Measurements from ENCODE around the gene SNX33. TPM values are rescaled to one million over a fixed set of nuclear protein-coding genes. Genes with fewer than 3 reads are reported as not detected.
"Not testable (repeated sequence)": the region's sequence is repeated elsewhere in the genome, so short reads cannot be mapped to it uniquely, and the experiment has no call there.

The SNX33 gene
- total RNA-seq, 2 donors from 2014 or later: 2.6 to 12.1 TPM

DNA sequence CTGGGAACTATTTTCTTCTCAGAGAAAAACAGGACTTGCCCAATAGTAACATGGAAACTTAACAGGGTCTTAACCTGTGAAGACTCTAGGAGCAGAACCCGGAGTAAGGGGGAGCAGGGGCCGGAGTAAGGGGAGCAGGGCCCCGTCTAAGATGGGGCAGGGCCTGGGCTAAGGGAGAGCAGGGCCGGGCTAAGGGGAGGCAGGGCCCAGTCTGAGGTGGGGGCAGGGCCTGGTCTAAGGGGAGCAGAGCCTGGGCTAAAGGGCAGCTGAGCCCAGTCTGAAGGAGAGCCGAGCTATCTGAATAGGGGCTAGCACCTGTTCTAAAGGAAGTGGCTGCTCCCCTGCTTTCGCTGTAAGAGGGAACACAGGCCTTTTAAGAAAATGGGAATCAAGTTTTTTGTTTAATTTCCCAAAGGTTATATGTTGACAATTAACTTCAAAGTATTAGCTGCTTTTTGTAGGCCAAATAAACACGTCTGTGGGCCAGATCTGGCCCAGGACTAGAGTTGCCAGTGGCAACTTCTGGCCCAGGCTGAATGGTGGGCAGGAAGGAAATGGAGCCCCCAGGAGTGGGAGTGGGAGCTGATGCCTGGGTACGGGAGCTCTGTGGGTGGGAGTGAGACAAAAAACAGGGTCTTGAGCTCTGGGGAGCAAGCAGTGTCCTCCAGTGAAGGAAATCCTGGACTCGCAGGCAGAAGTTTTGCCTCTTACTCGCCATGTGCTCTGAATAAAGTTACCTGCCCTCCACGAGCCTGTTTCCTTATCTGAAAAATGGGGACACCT is 32.5 kb downstream of the SNX33 start:
- H3K9me3 Mint-ChIP-seq: no peaks in the 10 kb centered on the region
- no peaks in the 10 kb centered on the region for H3K27me3 Mint-ChIP-seq
- no peaks in the 10 kb centered on the region for H3K36me3 Mint-ChIP-seq (ENCODE audit: low read depth)
- H3K4me3 Mint-ChIP-seq: no peak overlapping the region
- ATAC-seq (replicated peaks): no peak
- H3K4me1 Mint-ChIP-seq: no peaks in the 10 kb centered on the region
- H3K27ac Mint-ChIP-seq: peak overlapping the region; percentile 29

DNA sequence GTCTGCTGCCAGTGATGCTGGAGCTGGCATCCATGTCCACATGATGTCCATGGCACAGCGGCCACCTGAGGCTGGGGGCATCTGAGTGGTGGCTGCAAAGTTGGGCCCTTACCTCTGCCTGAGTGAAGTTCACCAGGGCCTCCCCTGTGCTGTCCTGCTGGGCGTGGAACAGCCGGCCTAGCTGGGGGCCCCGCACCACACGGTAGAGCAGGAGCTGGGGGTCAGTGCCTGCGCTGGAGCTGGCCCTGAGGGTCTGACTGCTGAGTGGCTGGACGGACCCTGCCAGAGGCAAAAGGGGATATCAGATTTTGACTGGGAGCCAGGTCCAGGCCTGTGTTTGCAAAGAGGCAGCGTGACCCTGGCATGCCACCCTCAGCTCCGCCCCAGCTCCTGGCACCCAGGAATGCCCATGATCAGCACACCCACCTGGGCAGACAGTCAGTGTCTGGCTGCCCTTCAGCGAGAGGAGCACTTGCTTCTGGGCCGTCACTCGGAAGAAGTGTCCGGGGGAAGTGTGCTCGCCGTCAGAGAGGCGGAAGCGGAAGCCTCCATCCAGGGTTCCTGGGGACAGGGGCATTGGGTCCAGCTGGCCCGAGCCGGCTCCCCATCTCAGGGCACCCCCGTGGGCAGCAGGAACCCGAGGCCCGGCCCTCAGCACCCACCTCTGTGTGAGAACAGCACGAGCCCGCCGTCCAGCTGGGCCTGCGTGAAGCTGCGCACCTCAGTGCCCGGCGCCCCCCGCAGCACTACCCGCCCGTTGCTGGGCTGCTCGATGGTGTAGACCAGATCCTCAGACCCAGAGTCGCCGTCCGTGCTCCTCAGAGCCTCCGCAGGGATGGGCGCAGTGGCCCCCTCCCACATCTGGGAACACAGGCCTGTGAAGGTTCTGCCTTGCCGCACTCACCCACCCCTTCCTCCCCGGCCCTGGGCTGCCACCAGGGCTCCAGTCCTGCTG is 34.7 kb downstream of the SNX33 start:
- no peaks in the 10 kb centered on the region for H3K9me3 Mint-ChIP-seq
- no peak overlapping the region for H3K27ac Mint-ChIP-seq
- no peaks in the 10 kb centered on the region for H3K36me3 Mint-ChIP-seq (ENCODE audit: low read depth)
- ATAC-seq (replicated peaks): no peak
- H3K4me3 Mint-ChIP-seq: no peak overlapping the region
- no peaks in the 10 kb centered on the region for H3K4me1 Mint-ChIP-seq
- H3K27me3 Mint-ChIP-seq: no peaks in the 10 kb centered on the region

DNA sequence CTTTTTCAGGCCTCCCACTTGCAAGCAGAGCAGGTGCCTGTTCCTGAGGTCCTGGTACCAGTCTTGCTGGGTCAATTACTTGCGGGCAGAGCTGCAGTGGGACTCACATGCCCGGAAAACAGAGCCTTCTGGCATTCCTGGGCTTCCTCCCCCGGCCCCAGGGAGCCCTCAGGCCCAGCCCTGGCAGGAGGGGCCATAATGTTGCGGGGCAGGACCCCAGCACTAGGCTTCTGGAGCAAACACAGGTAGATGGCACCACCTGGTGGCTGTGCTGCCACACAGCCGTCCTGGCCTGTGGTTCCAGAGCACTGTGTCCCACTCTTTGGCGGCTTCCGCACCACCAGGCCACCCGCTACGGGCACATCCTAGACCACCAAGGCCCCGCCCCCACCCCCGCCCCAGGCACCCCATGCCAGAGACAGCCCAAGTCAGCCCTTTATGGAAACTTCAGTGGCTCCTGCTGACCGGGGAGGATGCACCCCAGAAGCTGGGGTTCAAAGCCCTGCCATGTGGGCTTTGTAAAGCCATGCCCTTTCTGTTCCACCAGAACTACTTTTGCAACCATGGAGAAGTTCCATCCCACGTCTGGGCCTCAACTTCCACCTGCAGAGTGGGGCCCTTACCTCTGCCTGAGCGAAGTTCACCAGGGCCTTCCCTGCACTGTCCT is 36.1 kb downstream of the SNX33 start:
- peak; percentile 85 for ATAC-seq (replicated peaks)
- not testable (repeated sequence) for H3K4me3 Mint-ChIP-seq; H3K36me3 Mint-ChIP-seq (ENCODE audit: low read depth); H3K27ac Mint-ChIP-seq; H3K4me1 Mint-ChIP-seq; H3K9me3 Mint-ChIP-seq; H3K27me3 Mint-ChIP-seq

DNA sequence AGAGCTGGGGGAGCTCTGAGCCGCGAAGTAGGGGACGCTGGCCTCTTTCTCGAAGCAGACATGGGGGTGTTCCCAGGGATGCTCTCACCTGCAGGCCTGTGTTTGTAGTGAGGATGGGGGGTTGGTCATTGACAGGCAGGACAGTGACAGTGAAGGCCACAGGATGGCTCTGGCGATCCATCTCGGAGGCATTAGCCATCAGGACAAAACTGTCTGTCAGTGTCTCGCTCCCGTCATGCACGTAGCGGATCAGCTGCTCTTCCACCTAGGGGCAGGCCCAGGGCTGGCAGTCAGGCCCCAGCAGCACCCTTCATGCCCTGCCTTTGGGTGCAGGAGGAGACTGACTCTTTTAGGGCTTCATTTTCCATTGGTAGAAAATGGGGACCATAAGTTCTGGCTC is 36.9 kb downstream of the SNX33 start:
- Mint-ChIP-seq H3K27ac (no peak overlapping the region), H3K4me1 (no peaks in the 10 kb centered on the region), H3K27me3 (no peaks in the 10 kb centered on the region), H3K36me3 (ENCODE audit: low read depth) (no peaks in the 10 kb centered on the region), H3K4me3 (no peak overlapping the region), H3K9me3 (no peaks in the 10 kb centered on the region)
- ATAC-seq (replicated peaks): no peak

DNA sequence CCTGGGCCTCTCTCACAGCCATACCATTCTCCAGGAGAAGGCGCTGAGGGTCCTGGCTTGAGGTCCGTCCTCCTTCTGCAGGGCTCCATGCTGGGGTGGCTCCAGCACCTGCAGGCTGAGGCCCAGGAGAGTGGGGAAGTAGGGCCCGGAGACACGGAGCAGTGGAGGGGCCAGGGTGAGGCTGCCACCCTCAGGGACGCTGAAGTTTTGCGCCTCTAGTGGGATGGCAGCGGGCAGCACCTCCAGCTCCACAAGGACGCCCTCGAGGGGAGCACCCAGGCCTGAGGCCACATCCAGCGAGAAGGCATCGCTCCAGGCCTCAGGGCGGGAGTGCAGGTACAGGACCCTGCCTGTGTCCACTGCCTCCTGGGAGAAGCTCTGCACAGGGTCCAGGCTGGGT is 37.5 kb downstream of the SNX33 start:
- Mint-ChIP-seq H3K27me3 (no peaks in the 10 kb centered on the region), H3K4me1 (no peaks in the 10 kb centered on the region)
- no peak for ATAC-seq (replicated peaks)

DNA sequence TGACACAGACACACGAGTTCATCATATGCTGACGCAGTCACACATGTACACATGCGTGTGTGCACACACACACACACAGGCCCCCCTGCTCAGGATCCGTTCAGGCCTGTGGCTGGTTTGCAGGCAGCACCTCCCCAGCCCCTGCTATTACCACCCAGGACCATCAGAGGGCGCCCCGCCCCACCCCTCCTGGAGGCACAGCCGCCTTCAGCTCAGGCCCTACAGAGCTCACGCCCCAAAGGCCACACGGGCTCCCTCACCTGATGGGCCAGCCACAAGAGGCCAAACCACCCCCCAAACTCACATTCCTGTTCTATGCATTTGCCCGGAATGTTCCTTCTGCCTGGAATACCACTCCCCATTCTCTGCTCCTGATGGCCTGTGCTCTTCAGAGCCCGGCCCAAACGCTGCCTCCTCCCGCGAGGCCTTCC is 38.5 kb downstream of the SNX33 start:
- H3K27me3 Mint-ChIP-seq, H3K27ac Mint-ChIP-seq, H3K4me1 Mint-ChIP-seq: not testable (repeated sequence)

More for the DNA sequence above, 37.5 kb downstream of the SNX33 start:
- no peaks in the 10 kb centered on the region for H3K9me3 Mint-ChIP-seq
- no peak overlapping the region for H3K27ac Mint-ChIP-seq
- H3K36me3 Mint-ChIP-seq (ENCODE audit: low read depth): no peaks in the 10 kb centered on the region
- H3K4me3 Mint-ChIP-seq: no peak overlapping the region

DNA sequence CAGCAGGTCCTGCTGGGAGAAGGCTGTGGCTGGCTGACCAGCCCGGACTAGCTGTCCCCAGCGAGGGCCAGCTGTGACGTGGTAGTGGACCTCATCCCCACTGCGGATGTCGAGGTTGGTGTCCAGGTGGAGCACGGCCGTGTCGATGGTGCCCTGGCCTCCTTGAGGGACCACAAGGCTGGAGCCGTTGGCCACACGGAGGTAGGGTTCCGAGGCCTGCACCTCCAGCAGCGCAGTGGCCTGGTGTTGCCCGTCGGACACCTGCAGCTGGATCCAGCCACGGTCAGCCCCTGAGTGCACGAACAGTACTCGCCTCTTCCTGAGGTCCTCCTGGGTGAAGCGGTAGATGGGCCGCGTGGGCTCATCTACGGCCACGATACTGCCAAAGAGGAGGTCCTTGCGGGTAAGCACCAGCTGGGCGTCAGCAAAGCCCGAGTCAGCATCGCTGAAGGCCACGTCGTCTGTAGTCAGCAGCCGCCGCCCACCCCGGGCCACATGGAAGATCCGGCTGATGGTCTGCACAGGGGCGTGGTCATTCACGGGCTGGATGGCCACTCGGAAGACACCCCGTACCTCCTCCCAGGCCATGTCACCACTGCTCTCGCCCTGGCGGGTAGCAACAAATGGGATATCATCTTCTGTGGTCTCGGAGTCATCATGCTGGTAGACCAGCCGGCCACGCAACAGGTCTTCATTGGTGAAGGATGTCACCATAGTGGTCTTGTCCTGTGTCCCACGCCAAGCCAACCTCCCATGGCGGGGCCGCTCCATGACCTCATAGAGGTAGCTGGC is 40.0 kb downstream of the SNX33 start:
- Mint-ChIP-seq H3K9me3 (no peaks in the 10 kb centered on the region), H3K27ac (no peak overlapping the region), H3K36me3 (ENCODE audit: low read depth) (no peaks in the 10 kb centered on the region), H3K4me3 (no peak overlapping the region), H3K4me1 (no peaks in the 10 kb centered on the region), H3K27me3 (peaks cover 6% of the 10 kb centered on the region)
- no peak for ATAC-seq (replicated peaks)

More for the DNA sequence above, 38.5 kb downstream of the SNX33 start:
- not testable (repeated sequence) for H3K36me3 Mint-ChIP-seq (ENCODE audit: low read depth); H3K4me3 Mint-ChIP-seq; H3K9me3 Mint-ChIP-seq
- peak; percentile 82 for ATAC-seq (replicated peaks)

DNA sequence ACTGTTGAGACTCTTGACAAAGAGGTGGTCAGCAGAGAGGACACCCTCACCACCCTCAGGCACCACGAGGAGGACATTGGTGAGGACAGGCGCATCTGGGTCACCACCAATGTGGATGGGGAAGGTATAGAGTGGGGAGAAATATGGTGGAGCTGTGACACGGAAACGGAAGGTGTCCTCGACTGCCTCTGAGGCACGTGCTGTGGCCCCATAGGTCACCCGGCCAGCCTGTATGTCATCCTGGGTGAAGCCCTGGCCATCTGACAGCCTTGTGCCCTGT is 40.5 kb downstream of the SNX33 start:
- no peaks in the 10 kb centered on the region for H3K36me3 Mint-ChIP-seq (ENCODE audit: low read depth)
- H3K27ac Mint-ChIP-seq: no peak overlapping the region
- ATAC-seq (replicated peaks): no peak
- no peak overlapping the region for H3K4me3 Mint-ChIP-seq
- peaks cover 6% of the 10 kb centered on the region for H3K27me3 Mint-ChIP-seq
- no peaks in the 10 kb centered on the region for H3K9me3 Mint-ChIP-seq
- H3K4me1 Mint-ChIP-seq: no peaks in the 10 kb centered on the region

DNA sequence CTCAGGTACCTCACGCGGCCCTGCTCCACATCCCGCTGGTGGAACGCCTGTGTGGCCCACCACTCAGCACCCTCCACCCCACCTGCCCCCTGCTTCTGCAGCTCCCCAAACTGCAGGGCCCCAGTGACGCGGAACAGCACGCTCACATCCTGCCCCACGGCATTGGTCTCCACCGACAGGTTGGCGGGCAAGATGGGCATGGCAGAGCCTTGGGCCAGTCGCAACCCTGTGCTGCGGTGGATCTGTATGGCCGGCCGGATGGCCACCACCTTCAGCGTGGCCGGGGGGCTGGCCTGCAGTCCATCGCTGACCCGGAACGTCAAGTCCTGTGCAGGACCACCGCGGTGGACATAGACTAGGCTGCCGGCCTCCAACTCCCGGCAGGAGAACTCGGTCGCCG is 41.1 kb downstream of the SNX33 start:
- no peak for ATAC-seq (replicated peaks)
- Mint-ChIP-seq H3K4me3 (no peak overlapping the region), H3K27me3 (peaks cover 6% of the 10 kb centered on the region), H3K9me3 (no peaks in the 10 kb centered on the region), H3K4me1 (no peaks in the 10 kb centered on the region), H3K36me3 (ENCODE audit: low read depth) (no peaks in the 10 kb centered on the region), H3K27ac (no peak overlapping the region)

DNA sequence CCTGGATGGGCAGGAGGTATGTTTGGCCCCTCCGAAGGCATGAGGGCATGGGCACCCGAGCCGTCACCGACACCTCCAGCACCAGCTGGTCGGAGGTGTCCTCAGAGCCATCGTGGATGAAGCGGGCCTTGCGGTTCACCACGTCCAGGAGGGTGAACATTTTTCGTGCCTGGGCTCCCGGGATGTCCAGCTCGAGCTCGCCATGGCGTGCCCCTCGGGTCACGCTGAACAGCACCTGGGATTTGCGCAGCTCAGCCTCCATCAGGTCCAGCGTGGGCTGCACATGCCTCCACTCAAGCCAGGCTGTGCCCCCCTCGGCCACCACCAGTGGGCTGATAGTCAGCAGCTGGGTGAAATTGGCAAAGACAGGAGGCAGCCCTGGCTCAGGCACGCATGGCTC is 41.7 kb downstream of the SNX33 start:
- not testable (repeated sequence) for ATAC-seq (replicated peaks); H3K4me3 Mint-ChIP-seq; H3K27ac Mint-ChIP-seq; H3K27me3 Mint-ChIP-seq; H3K36me3 Mint-ChIP-seq (ENCODE audit: low read depth); H3K4me1 Mint-ChIP-seq; H3K9me3 Mint-ChIP-seq

DNA sequence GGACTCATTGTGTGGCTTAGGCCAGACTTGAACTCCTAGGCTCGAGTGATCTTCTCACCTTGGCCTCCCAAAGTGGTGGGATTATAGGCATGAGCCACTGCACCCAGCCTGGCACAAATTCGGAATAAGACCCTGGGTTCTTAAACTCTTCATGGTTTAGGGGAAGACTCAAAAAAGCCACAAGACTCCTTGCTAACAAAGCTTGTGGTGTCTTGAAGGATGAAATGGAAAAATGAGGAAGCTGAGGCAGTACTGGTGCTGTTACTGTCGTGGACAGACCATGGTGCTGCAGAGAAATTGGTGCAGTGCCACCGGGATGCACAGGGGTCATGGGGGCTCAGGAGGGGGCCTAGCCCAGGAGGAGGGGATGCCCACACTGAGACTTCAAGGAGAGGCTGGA is 44.6 kb downstream of the SNX33 start:
- not testable (repeated sequence) for ATAC-seq (replicated peaks); H3K4me1 Mint-ChIP-seq; H3K36me3 Mint-ChIP-seq (ENCODE audit: low read depth)

DNA sequence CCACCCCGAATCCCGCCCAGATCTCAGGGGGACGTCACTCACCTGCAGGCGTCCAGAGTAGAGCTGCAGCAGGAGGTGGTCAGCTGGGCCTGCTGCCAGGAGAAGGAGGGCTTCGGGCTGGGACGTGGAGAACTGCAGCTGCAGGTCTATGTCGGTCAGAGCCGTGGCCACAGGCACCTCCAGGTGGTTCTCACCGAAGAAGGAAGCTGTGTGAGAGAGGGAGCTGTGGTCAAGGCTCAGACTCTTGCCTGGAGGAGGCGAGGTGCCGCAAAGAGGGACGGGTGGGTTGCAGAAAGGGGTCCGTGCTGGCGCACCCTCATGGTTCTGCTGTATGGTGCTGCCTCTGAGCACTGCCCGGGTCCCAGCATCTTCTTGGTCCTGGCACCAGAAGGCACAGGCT is 45.3 kb downstream of the SNX33 start:
- peaks cover 19% of the 10 kb centered on the region for H3K27me3 Mint-ChIP-seq
- ATAC-seq (replicated peaks): not testable (repeated sequence)

More for the DNA sequence above, 44.6 kb downstream of the SNX33 start:
- not testable (repeated sequence) for H3K4me3 Mint-ChIP-seq, H3K27ac Mint-ChIP-seq, H3K9me3 Mint-ChIP-seq
- H3K27me3 Mint-ChIP-seq: peaks cover 15% of the 10 kb centered on the region

DNA sequence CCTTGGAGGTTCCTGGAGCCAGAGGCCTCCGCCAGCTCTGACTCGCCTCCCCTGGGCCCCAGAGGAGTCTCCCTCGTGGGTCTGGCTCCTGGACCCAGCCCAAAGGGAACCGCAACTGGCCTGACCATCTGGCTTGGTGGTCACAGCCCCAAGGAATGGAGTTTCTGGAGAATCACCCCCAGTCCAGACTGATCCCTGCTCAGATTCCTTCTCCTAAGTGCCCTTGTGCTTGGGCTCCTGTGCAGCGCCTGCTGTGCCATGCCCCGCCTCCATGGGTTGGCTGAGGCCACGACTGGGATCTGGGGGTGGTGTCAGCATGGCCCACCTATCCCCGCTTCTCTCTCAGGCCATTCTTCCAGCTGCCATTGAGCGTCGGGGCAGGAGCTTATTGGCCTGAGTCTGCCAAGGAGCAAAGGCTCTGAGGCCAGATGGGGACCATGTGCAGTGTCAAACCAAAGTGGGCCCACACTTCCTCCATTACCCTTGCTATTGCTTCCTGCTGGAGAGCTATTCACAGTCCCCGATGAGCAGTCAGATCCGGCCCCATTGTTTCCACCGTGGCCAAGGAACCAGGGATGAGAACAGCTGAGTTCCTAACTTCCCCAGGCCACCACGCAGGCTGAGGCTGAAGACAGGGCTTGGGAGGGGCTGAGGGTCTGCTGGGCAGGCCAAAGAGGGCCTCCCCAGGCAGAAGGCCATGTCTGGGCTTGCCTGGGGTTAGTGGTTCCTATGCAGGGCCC is 46.0 kb downstream of the SNX33 start:
- no peak for ATAC-seq (replicated peaks)

More for the DNA sequence above, 45.3 kb downstream of the SNX33 start:
- H3K9me3 Mint-ChIP-seq; H3K4me1 Mint-ChIP-seq; H3K4me3 Mint-ChIP-seq; H3K27ac Mint-ChIP-seq; H3K36me3 Mint-ChIP-seq (ENCODE audit: low read depth): not testable (repeated sequence)

More for the DNA sequence above, 46.0 kb downstream of the SNX33 start:
- Mint-ChIP-seq H3K27me3 (peaks cover 19% of the 10 kb centered on the region), H3K36me3 (ENCODE audit: low read depth) (no peaks in the 10 kb centered on the region), H3K9me3 (no peaks in the 10 kb centered on the region), H3K27ac (no peak overlapping the region), H3K4me1 (peaks cover 4% of the 10 kb centered on the region), H3K4me3 (no peak overlapping the region)

Data from activated T-helper 17 cell treated with anti-CD3 and anti-CD28 coated beads, Interleukin-2, amount 50 U/mL, for 72 hours (primary cell).